Dendritic cell treated with granulocyte-macrophage colony-stimulating factor and Interleukin-4, amounts not matched to agents 40 ng/mL and 50 ng/mL, for 4 days (primary cell): ENCODE measurements around the gene PLCB3.
"Not testable (repeated sequence)": the region's sequence is repeated elsewhere in the genome, so short reads cannot be mapped to it uniquely, and the experiment has no call there.

ENCODE experiments used
- H3K27ac Mint-ChIP-seq: one replicate; pipeline ENCODE4 v1.8.0; 2022; ENCODE audit warnings: mild to moderate bottlenecking, mixed read lengths
- H3K27me3 Mint-ChIP-seq: one replicate; pipeline ENCODE4 v1.8.0; 2022; ENCODE audit warnings: mild to moderate bottlenecking, mixed read lengths
- H3K36me3 Mint-ChIP-seq: one replicate; pipeline ENCODE4 v1.8.0; 2022; ENCODE audit warnings: low read depth, mixed read lengths
- H3K4me1 Mint-ChIP-seq: one replicate; pipeline ENCODE4 v1.8.0; 2022; ENCODE audit warnings: low read depth, mixed read lengths
- H3K4me3 Mint-ChIP-seq: one replicate; pipeline ENCODE4 v1.8.0; 2022; ENCODE audit warnings: mild to moderate bottlenecking, moderate library complexity, mixed read lengths
- H3K9me3 Mint-ChIP-seq: one replicate; pipeline ENCODE4 v1.8.0; 2022; ENCODE audit warnings: mixed read lengths
- intact Hi-C: fragments of 100-400 bp; cut with micrococcal nuclease; formaldehyde crosslinking; loops from one replicate; pipeline ENCODE4 v1.15.0; 2022

The PLCB3 gene

GRCh38 chr11:64304032-64304315 is 52.6 kb downstream of the PLCB3 start:
- H3K27ac Mint-ChIP-seq, result peak overlapping the region; percentile 100
- no peaks in the 10 kb centered on the region for H3K9me3 Mint-ChIP-seq
- peaks cover 32% of the 10 kb centered on the region for H3K27me3 Mint-ChIP-seq
- peak overlapping the region; percentile 99 for H3K4me3 Mint-ChIP-seq
- intact Hi-C loops, result loop anchor here (1.0 to 5.0 kb wide), 3 partner anchors 19 to 100 kb away; partner anchors contain the start of genes BAD, GPR137 and PLCB3
- H3K36me3 Mint-ChIP-seq, result peaks cover 38% of the 10 kb centered on the region
- H3K4me1 Mint-ChIP-seq, result peaks cover 59% of the 10 kb centered on the region

- Mint-ChIP-seq H3K4me1 (peaks cover 54% of the 10 kb centered on the region), H3K36me3 (peaks cover 43% of the 10 kb centered on the region), H3K27ac (peak overlapping the region; percentile 100), H3K4me3 (peak overlapping the region; percentile 99), H3K27me3 (peaks cover 26% of the 10 kb centered on the region), H3K9me3 (no peaks in the 10 kb centered on the region)
- intact Hi-C loops, result loop anchor here (1.0 to 5.0 kb wide), 7 partner anchors 13 to 100 kb away; partner anchors contain the start of genes BAD, CCDC88B, GPR137 and PLCB3
These were observed 53.2 kb downstream of the PLCB3 start for GRCh38 chr11:64304316-64305072.

GRCh38 chr11:64305075-64305690 is 53.9 kb downstream of the PLCB3 start, which contains the start of gene ESRRA:
TSS of gene ESRRA (plus strand) at chr11:64305524. CDS start at chr11:64307180, 1,656 bp downstream.
- Mint-ChIP-seq H3K27me3 (peaks cover 20% of the 10 kb centered on the region), H3K4me3 (peak within 1 kb of the TSS; percentile 99), H3K27ac (peak within 1 kb of the TSS; percentile 100), H3K9me3 (no peaks in the 10 kb centered on the region), H3K36me3 (peaks cover 50% of the 10 kb centered on the region), H3K4me1 (peaks cover 47% of the 10 kb centered on the region)
- intact Hi-C loops, result loop anchor here (1.0 to 5.0 kb wide), 5 partner anchors 12 to 65 kb away; partner anchors contain the start of genes BAD, CCDC88B, GPR137 and TRMT112

- peak overlapping the region; percentile 100 for H3K27ac Mint-ChIP-seq
- peak overlapping the region; percentile 99 for H3K4me3 Mint-ChIP-seq
- H3K36me3 Mint-ChIP-seq, result peaks cover 57% of the 10 kb centered on the region
- H3K9me3 Mint-ChIP-seq, result no peaks in the 10 kb centered on the region
- H3K4me1 Mint-ChIP-seq, result peaks cover 43% of the 10 kb centered on the region
- peaks cover 12% of the 10 kb centered on the region for H3K27me3 Mint-ChIP-seq
- intact Hi-C loops, result loop anchor here (1.0 to 5.0 kb wide), 5 partner anchors 11 to 66 kb away; partner anchors contain the start of genes BAD, CCDC88B, GPR137 and TRMT112
These were observed 54.6 kb downstream of the PLCB3 start for GRCh38 chr11:64305691-64306562.

GRCh38 chr11:64306563-64306875 is 55.2 kb downstream of the PLCB3 start:
- H3K27me3 Mint-ChIP-seq, result peaks cover 10% of the 10 kb centered on the region
- intact Hi-C loops, result loop anchor here (5.0 kb wide), 1 partner anchor 36 kb away; the partner anchor contains the start of gene CCDC88B
- H3K36me3 Mint-ChIP-seq, result peaks cover 63% of the 10 kb centered on the region
- peak overlapping the region; percentile 99 for H3K4me3 Mint-ChIP-seq
- H3K27ac Mint-ChIP-seq, result peak overlapping the region; percentile 100
- H3K4me1 Mint-ChIP-seq, result peaks cover 47% of the 10 kb centered on the region
- no peaks in the 10 kb centered on the region for H3K9me3 Mint-ChIP-seq

GRCh38 chr11:64306876-64307622 is 55.7 kb downstream of the PLCB3 start:
- peaks cover 69% of the 10 kb centered on the region for H3K36me3 Mint-ChIP-seq
- peaks cover 48% of the 10 kb centered on the region for H3K4me1 Mint-ChIP-seq
- peaks cover 5% of the 10 kb centered on the region for H3K27me3 Mint-ChIP-seq
- intact Hi-C loops, result loop anchor here (5.0 kb wide), 1 partner anchor 35 kb away; the partner anchor contains the start of gene CCDC88B
- H3K27ac Mint-ChIP-seq, result peak overlapping the region; percentile 100
- H3K4me3 Mint-ChIP-seq, result peak overlapping the region; percentile 99
- H3K9me3 Mint-ChIP-seq, result no peaks in the 10 kb centered on the region

- not testable (repeated sequence) for H3K27ac Mint-ChIP-seq, H3K9me3 Mint-ChIP-seq, H3K4me3 Mint-ChIP-seq, H3K27me3 Mint-ChIP-seq
- intact Hi-C loops, result loop anchor here (5.0 kb wide), 1 partner anchor 35 kb away; the partner anchor contains the start of gene CCDC88B
- Mint-ChIP-seq H3K36me3 (peaks cover 76% of the 10 kb centered on the region), H3K4me1 (peaks cover 55% of the 10 kb centered on the region)
These were observed 56.5 kb downstream of the PLCB3 start for GRCh38 chr11:64307795-64308194.

- no peaks in the 10 kb centered on the region for H3K27me3 Mint-ChIP-seq
- H3K36me3 Mint-ChIP-seq, result peaks cover 95% of the 10 kb centered on the region
- intact Hi-C loops, result no loop called here
- peak overlapping the region; percentile 14 for H3K27ac Mint-ChIP-seq
- no peaks in the 10 kb centered on the region for H3K9me3 Mint-ChIP-seq
- no peak overlapping the region for H3K4me3 Mint-ChIP-seq
- H3K4me1 Mint-ChIP-seq, result peaks cover 57% of the 10 kb centered on the region
These were observed 61.6 kb downstream of the PLCB3 start for GRCh38 chr11:64312947-64313346.

- Mint-ChIP-seq H3K36me3 (peaks cover 94% of the 10 kb centered on the region), H3K27me3 (no peaks in the 10 kb centered on the region), H3K4me1 (peaks cover 57% of the 10 kb centered on the region), H3K4me3 (no peak overlapping the region), H3K9me3 (no peaks in the 10 kb centered on the region), H3K27ac (peak overlapping the region; percentile 14)
- intact Hi-C loops, result no loop called here
These were observed 62.3 kb downstream of the PLCB3 start for GRCh38 chr11:64313491-64314145.

GRCh38 chr11:64314146-64314804 is 62.9 kb downstream of the PLCB3 start:
- Mint-ChIP-seq H3K36me3 (peaks cover 94% of the 10 kb centered on the region), H3K9me3 (no peaks in the 10 kb centered on the region), H3K27ac (no peak overlapping the region), H3K27me3 (no peaks in the 10 kb centered on the region), H3K4me3 (no peak overlapping the region), H3K4me1 (peaks cover 64% of the 10 kb centered on the region)
- intact Hi-C loops, result no loop called here

- H3K4me3 Mint-ChIP-seq, result no peak overlapping the region
- H3K27me3 Mint-ChIP-seq, result no peaks in the 10 kb centered on the region
- peaks cover 71% of the 10 kb centered on the region for H3K4me1 Mint-ChIP-seq
- H3K9me3 Mint-ChIP-seq, result no peaks in the 10 kb centered on the region
- intact Hi-C loops, result no loop called here
- H3K27ac Mint-ChIP-seq, result no peak overlapping the region
- peaks cover 92% of the 10 kb centered on the region for H3K36me3 Mint-ChIP-seq
These were observed 63.7 kb downstream of the PLCB3 start for GRCh38 chr11:64314805-64315561.
